ENCODE measurements around the gene SERPINE2.

The SERPINE2 gene

DNA sequence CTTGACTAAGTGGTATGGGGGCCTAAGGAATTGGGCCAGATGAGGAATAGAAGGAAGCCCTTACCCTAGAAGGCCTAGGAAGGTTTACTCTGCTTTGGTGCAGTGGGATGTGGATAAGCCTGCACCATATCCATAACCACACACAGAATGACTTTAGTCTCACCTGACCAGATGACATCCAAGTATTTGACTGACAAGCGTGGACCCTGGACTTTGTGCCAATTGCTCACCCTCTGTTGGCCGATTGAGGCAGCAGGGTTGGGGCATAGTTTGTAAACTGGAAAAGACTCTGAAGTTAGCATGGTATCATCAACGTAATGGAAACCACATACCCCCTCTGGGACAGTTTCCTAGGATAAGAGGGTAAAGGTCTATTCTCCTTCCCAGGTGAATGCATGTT is 36.5 kb upstream of the SERPINE2 start:
- Histone ChIP-seq H2BK120ac (ENCODE audit: low read depth, low read length) (no peak overlapping the region), H3K9ac (ENCODE audit: low read depth, low read length, poor library complexity) (no peak overlapping the region), H3K18ac (ENCODE audit: low read length) (no peak overlapping the region), H4K8ac (ENCODE audit: low read depth, low read length) (no peak overlapping the region), H4K91ac (ENCODE audit: low read depth, low read length, poor library complexity) (no peak overlapping the region), H2BK15ac (ENCODE audit: low read length) (no peak overlapping the region), H3K23ac (ENCODE audit: low read depth, low read length, poor library complexity) (no peak overlapping the region), H3K4me2 (ENCODE audit: insufficient read depth, low read length, poor library complexity, severe bottlenecking) (no peak overlapping the region), H3K27ac (replicated peaks; ENCODE audit: low read length) (no peak overlapping the region), H3K4ac (ENCODE audit: low read length) (no peak overlapping the region), H2BK12ac (ENCODE audit: low read length) (no peak overlapping the region), H3K9me3 (replicated peaks in 1 of 2; ENCODE audit: control insufficient read depth in 2 of 2, insufficient read depth in 1 of 2, low read depth in 1 of 2, low read length in 2 of 2) (peaks cover 0 to 2% of the 10 kb centered on the region in 2 donors), H2AFZ (ENCODE audit: low read length) (no peak overlapping the region), H3K36me3 (replicated peaks in 1 of 2; ENCODE audit: control insufficient read depth in 2 of 2, insufficient read depth in 2 of 2, low read length in 2 of 2) (no peaks in the 10 kb centered on the region), H3K79me1 (ENCODE audit: low read depth, low read length) (no peaks in the 10 kb centered on the region), H2AK5ac (ENCODE audit: low read depth, low read length) (no peak overlapping the region), H3K4me1 (ENCODE audit: control insufficient read depth in 2 of 2, insufficient read depth in 1 of 2, low read depth in 1 of 2, low read length in 2 of 2) (peaks cover 0 to 5% of the 10 kb centered on the region in 2 donors), H3K4me3 (ENCODE audit: low read length in 2 of 2) (no peak overlapping the region), H2BK5ac (ENCODE audit: low read length) (no peak overlapping the region), H3K14ac (ENCODE audit: low read length) (no peak overlapping the region), H3K27me3 (ENCODE audit: control insufficient read depth in 3 of 3, insufficient read depth in 3 of 3, low read depth in 1 of 3, low read length in 3 of 3) (no peaks in the 10 kb centered on the region)
- DNase-seq (ENCODE audit: low spot score) = no peak
- no CpG with 5 or more reads among the region's 3 CpGs for WGBS, 2 donors (ENCODE audit: extremely low coverage in 2 of 2, insufficient read length in 2 of 2, insufficient replicate concordance in 1 of 2)

DNA sequence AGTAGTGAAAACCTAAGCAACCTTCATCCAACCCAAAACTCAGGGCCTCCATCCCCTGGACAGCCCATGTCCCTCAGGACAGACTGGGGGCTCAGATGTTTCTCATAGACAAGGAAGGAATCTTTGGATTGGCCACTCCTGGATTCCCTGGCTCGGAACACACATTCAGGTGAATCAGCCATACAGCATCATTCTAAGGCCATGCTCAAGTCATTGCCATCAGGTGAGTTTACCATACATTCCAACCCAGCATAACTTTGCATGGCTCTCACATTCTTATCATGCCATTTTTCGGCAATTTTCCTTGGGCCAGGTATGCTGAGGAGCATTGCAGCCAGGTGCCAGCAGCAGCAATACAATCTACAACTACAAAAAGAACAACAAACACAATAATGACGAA is 34.6 kb upstream of the SERPINE2 start:
- H3K27ac ChIP-seq (replicated peaks; ENCODE audit: low read length) = no peak overlapping the region
- no peak overlapping the region for H3K4me2 ChIP-seq (ENCODE audit: insufficient read depth, low read length, poor library complexity, severe bottlenecking)
- no CpG with 5 or more reads among the region's 3 CpGs for WGBS, 2 donors (ENCODE audit: extremely low coverage in 2 of 2, insufficient read length in 2 of 2, insufficient replicate concordance in 1 of 2)

GRCh38 chr2:224072541-224073188 is 33.6 kb upstream of the SERPINE2 start:
- H3K36me3 ChIP-seq (replicated peaks in 1 of 2; ENCODE audit: control insufficient read depth in 2 of 2, insufficient read depth in 2 of 2, low read length in 2 of 2) = no peaks in the 10 kb centered on the region
- H4K8ac ChIP-seq (ENCODE audit: low read depth, low read length) = no peak overlapping the region
- H3K9me3 ChIP-seq (replicated peaks in 1 of 2; ENCODE audit: control insufficient read depth in 2 of 2, insufficient read depth in 1 of 2, low read depth in 1 of 2, low read length in 2 of 2) = peaks cover 0 to 2% of the 10 kb centered on the region in 2 donors
- no CpG with 5 or more reads among the region's 4 CpGs for WGBS, 2 donors (ENCODE audit: extremely low coverage in 2 of 2, insufficient read length in 2 of 2, insufficient replicate concordance in 1 of 2)
- H3K4me1 ChIP-seq (ENCODE audit: control insufficient read depth in 2 of 2, insufficient read depth in 1 of 2, low read depth in 1 of 2, low read length in 2 of 2) = no peaks in the 10 kb centered on the region
- no peak for DNase-seq (ENCODE audit: low spot score)
- no peaks in the 10 kb centered on the region for H3K79me1 ChIP-seq (ENCODE audit: low read depth, low read length)
- no peak overlapping the region for H3K4ac ChIP-seq (ENCODE audit: low read length)
- H3K23ac ChIP-seq (ENCODE audit: low read depth, low read length, poor library complexity) = no peak overlapping the region
- H3K4me2 ChIP-seq (ENCODE audit: insufficient read depth, low read length, poor library complexity, severe bottlenecking) = no peak overlapping the region
- no peak overlapping the region for H2AFZ ChIP-seq (ENCODE audit: low read length)
- H3K27ac ChIP-seq (replicated peaks; ENCODE audit: low read length) = no peak overlapping the region
- no peak overlapping the region for H2AK5ac ChIP-seq (ENCODE audit: low read depth, low read length)
- H2BK120ac ChIP-seq (ENCODE audit: low read depth, low read length) = no peak overlapping the region
- no peak overlapping the region for H4K91ac ChIP-seq (ENCODE audit: low read depth, low read length, poor library complexity)
- no peaks in the 10 kb centered on the region for H3K27me3 ChIP-seq (ENCODE audit: control insufficient read depth in 3 of 3, insufficient read depth in 3 of 3, low read depth in 1 of 3, low read length in 3 of 3)
- H2BK15ac ChIP-seq (ENCODE audit: low read length) = no peak overlapping the region
- H2BK12ac ChIP-seq (ENCODE audit: low read length) = no peak overlapping the region
- no peak overlapping the region for H3K18ac ChIP-seq (ENCODE audit: low read length)
- H2BK5ac ChIP-seq (ENCODE audit: low read length) = no peak overlapping the region
- no peak overlapping the region for H3K4me3 ChIP-seq (ENCODE audit: low read length in 2 of 2)
- H3K9ac ChIP-seq (ENCODE audit: low read depth, low read length, poor library complexity) = no peak overlapping the region
- no peak overlapping the region for H3K14ac ChIP-seq (ENCODE audit: low read length)

More for the DNA sequence above, 34.6 kb upstream of the SERPINE2 start:
- Histone ChIP-seq H2BK12ac (ENCODE audit: low read length) (no peak overlapping the region), H3K9me3 (replicated peaks in 1 of 2; ENCODE audit: control insufficient read depth in 2 of 2, insufficient read depth in 1 of 2, low read depth in 1 of 2, low read length in 2 of 2) (peaks cover 0 to 2% of the 10 kb centered on the region in 2 donors), H4K91ac (ENCODE audit: low read depth, low read length, poor library complexity) (no peak overlapping the region), H3K18ac (ENCODE audit: low read length) (no peak overlapping the region), H2BK5ac (ENCODE audit: low read length) (no peak overlapping the region), H3K9ac (ENCODE audit: low read depth, low read length, poor library complexity) (no peak overlapping the region), H2AK5ac (ENCODE audit: low read depth, low read length) (no peak overlapping the region), H2AFZ (ENCODE audit: low read length) (no peak overlapping the region), H3K23ac (ENCODE audit: low read depth, low read length, poor library complexity) (no peak overlapping the region), H2BK15ac (ENCODE audit: low read length) (no peak overlapping the region), H2BK120ac (ENCODE audit: low read depth, low read length) (no peak overlapping the region), H3K4me1 (ENCODE audit: control insufficient read depth in 2 of 2, insufficient read depth in 1 of 2, low read depth in 1 of 2, low read length in 2 of 2) (peaks cover 0 to 5% of the 10 kb centered on the region in 2 donors), H3K4ac (ENCODE audit: low read length) (no peak overlapping the region), H3K27me3 (ENCODE audit: control insufficient read depth in 3 of 3, insufficient read depth in 3 of 3, low read depth in 1 of 3, low read length in 3 of 3) (no peaks in the 10 kb centered on the region), H3K4me3 (ENCODE audit: low read length in 2 of 2) (no peak overlapping the region), H3K14ac (ENCODE audit: low read length) (no peak overlapping the region), H4K8ac (ENCODE audit: low read depth, low read length) (no peak overlapping the region), H3K79me1 (ENCODE audit: low read depth, low read length) (no peaks in the 10 kb centered on the region), H3K36me3 (replicated peaks in 1 of 2; ENCODE audit: control insufficient read depth in 2 of 2, insufficient read depth in 2 of 2, low read length in 2 of 2) (no peaks in the 10 kb centered on the region)
- no peak for DNase-seq (ENCODE audit: low spot score)

DNA sequence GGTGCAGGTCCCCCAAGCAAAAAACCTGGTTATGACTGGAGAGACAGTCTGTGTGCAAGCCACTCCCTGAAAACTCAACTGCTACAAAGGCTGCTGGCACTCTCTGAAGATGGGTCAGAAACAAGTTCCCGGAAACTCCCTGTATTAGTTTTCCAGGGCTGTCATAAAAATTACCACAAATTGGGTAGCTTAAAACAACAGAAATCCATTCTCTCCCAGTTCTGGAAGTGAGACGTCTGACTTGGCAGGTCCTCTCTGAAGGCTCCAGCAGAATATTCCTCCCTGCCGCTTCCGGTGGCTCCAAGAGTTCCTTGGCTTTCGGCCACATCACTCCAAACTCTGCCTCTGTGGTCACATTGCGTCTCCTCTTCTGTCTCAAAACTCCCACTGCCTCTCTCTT is 30.1 kb upstream of the SERPINE2 start:
- Histone ChIP-seq H2BK120ac (ENCODE audit: low read depth, low read length) (no peak overlapping the region), H3K18ac (ENCODE audit: low read length) (no peak overlapping the region), H3K14ac (ENCODE audit: low read length) (no peak overlapping the region), H2BK5ac (ENCODE audit: low read length) (no peak overlapping the region), H3K79me1 (ENCODE audit: low read depth, low read length) (no peaks in the 10 kb centered on the region), H4K91ac (ENCODE audit: low read depth, low read length, poor library complexity) (no peak overlapping the region), H3K27me3 (ENCODE audit: control insufficient read depth in 3 of 3, insufficient read depth in 3 of 3, low read depth in 1 of 3, low read length in 3 of 3) (peaks cover 0 to 7% (median 0%) of the 10 kb centered on the region in 3 experiments), H3K4me3 (ENCODE audit: low read length in 2 of 2) (no peak overlapping the region), H3K9me3 (replicated peaks in 1 of 2; ENCODE audit: control insufficient read depth in 2 of 2, insufficient read depth in 1 of 2, low read depth in 1 of 2, low read length in 2 of 2) (no peaks in the 10 kb centered on the region), H3K23ac (ENCODE audit: low read depth, low read length, poor library complexity) (no peak overlapping the region), H2BK15ac (ENCODE audit: low read length) (no peak overlapping the region), H4K8ac (ENCODE audit: low read depth, low read length) (no peak overlapping the region), H2BK12ac (ENCODE audit: low read length) (no peak overlapping the region), H3K36me3 (replicated peaks in 1 of 2; ENCODE audit: control insufficient read depth in 2 of 2, insufficient read depth in 2 of 2, low read length in 2 of 2) (no peaks in the 10 kb centered on the region), H2AFZ (ENCODE audit: low read length) (no peak overlapping the region), H2AK5ac (ENCODE audit: low read depth, low read length) (no peak overlapping the region), H3K9ac (ENCODE audit: low read depth, low read length, poor library complexity) (no peak overlapping the region), H3K4me2 (ENCODE audit: insufficient read depth, low read length, poor library complexity, severe bottlenecking) (no peak overlapping the region), H3K27ac (replicated peaks; ENCODE audit: low read length) (no peak overlapping the region), H3K4me1 (ENCODE audit: control insufficient read depth in 2 of 2, insufficient read depth in 1 of 2, low read depth in 1 of 2, low read length in 2 of 2) (no peaks in the 10 kb centered on the region), H3K4ac (ENCODE audit: low read length) (no peak overlapping the region)
- no CpG with 5 or more reads among the region's 6 CpGs for WGBS, 2 donors (ENCODE audit: extremely low coverage in 2 of 2, insufficient read length in 2 of 2, insufficient replicate concordance in 1 of 2)
- no peak for DNase-seq (ENCODE audit: low spot score)
